DOHH2 (cell line): Measurements from ENCODE around the gene IFITM2.
A peak's percentile ranks its signal among the peaks of the same experiment; 100 is the strongest.
"Not testable (repeated sequence)": the region's sequence is repeated elsewhere in the genome, so short reads cannot be mapped to it uniquely, and the experiment has no call there.

Experiments used
- H3F3A ChIP-seq: fragments of 200-600 bp; sonication (generic), shearing (Covaris generic); 2 replicates; pipeline ENCODE4 v1.6.0; 2016; ENCODE audit warnings: antibody characterized with exemption, mild to moderate bottlenecking; ENCODE audit not compliant: control insufficient read depth, insufficient read depth
- H3K27ac ChIP-seq: fragments of 200-600 bp; sonication (generic); 2 replicates; pipeline ENCODE4 v1.5.1; 2014; ENCODE audit warnings: low read depth, mild to moderate bottlenecking, low read length, moderate library complexity
- H3K27me3 ChIP-seq: fragments of 200-600 bp; sonication (generic); 2 replicates; pipeline ENCODE4 v1.6.1; 2014; ENCODE audit warnings: mild to moderate bottlenecking, low read length, mixed read lengths; ENCODE audit not compliant: control insufficient read depth
- H3K36me3 ChIP-seq: fragments of 200-600 bp; sonication (generic); 2 replicates; pipeline ENCODE4 v1.6.1; 2014; ENCODE audit warnings: mild to moderate bottlenecking, low read length, moderate library complexity, mixed read lengths; ENCODE audit not compliant: control insufficient read depth
- H3K4me1 ChIP-seq: fragments of 200-600 bp; sonication (generic); 2 replicates; pipeline ENCODE4 v1.6.1; 2014; ENCODE audit warnings: mild to moderate bottlenecking, low read length, mixed read lengths; ENCODE audit not compliant: control insufficient read depth
- H3K4me2 ChIP-seq: fragments of 200-600 bp; sonication (generic); 2 replicates; pipeline ENCODE4 v1.6.0; 2014; ENCODE audit warnings: mild to moderate bottlenecking, low read length, moderate library complexity
- H3K4me3 ChIP-seq: fragments of 200-600 bp; sonication (generic); 2 replicates; pipeline ENCODE4 v1.5.1; 2014; ENCODE audit warnings: mild to moderate bottlenecking, low read length, mixed read lengths
- H3K79me2 ChIP-seq: fragments of 200-600 bp; sonication (generic); 2 replicates; pipeline ENCODE4 v1.6.1; 2014; ENCODE audit warnings: mild to moderate bottlenecking, low read length, mixed read lengths; ENCODE audit not compliant: control insufficient read depth
- H3K9me2 ChIP-seq: fragments of 200-600 bp; sonication (generic); replicated peaks from 2 replicates; pipeline ENCODE4 v1.6.1; 2014; ENCODE audit warnings: mild to moderate bottlenecking, low read length, mixed read lengths; ENCODE audit not compliant: control insufficient read depth
- H3K9me3 ChIP-seq: fragments of 200-600 bp; sonication (generic); 2 replicates; pipeline ENCODE4 v1.6.1; 2014; ENCODE audit warnings: antibody characterized with exemption, low read length, mixed read lengths; ENCODE audit not compliant: control insufficient read depth, insufficient read depth
- H4K20me1 ChIP-seq: fragments of 200-600 bp; sonication (generic); 2 replicates; pipeline ENCODE4 v1.6.0; 2014; ENCODE audit warnings: low read depth, mild to moderate bottlenecking, antibody characterized with exemption, low read length, moderate library complexity; ENCODE audit not compliant: control insufficient read depth, insufficient read depth
- CTCF ChIP-seq: fragments of 200-600 bp; sonication (generic); IDR thresholded peaks from one replicate; pipeline ENCODE4 v1.5.1; 2014; ENCODE audit warnings: antibody characterized with exemption, mild to moderate bottlenecking, low read depth, low read length; ENCODE audit not compliant: poor library complexity, severe bottlenecking
- EZH2phosphoT487 ChIP-seq: fragments of 200-600 bp; sonication (generic); IDR thresholded peaks from 2 replicates; pipeline ENCODE4 v1.6.1; 2017; ENCODE audit warnings: borderline replicate concordance, mild to moderate bottlenecking, antibody characterized with exemption, low read length, moderate library complexity, mixed read lengths

The IFITM2 gene

GRCh38 chr11:284105-285020, 23.3 kb upstream of the IFITM2 start:
- no peaks in the 10 kb centered on the region for H3K79me2 ChIP-seq
- no peak overlapping the region for H3K4me2 ChIP-seq
- H3K36me3 ChIP-seq, result no peaks in the 10 kb centered on the region
- no peak overlapping the region for H3K27ac ChIP-seq
- peaks cover 20% of the 10 kb centered on the region for H3K27me3 ChIP-seq
- H3K9me2 ChIP-seq, result no peaks in the 10 kb centered on the region
- H3K9me3 ChIP-seq, result no peaks in the 10 kb centered on the region
- TF ChIP-seq EZH2phosphoT487, result no peak
- TF ChIP-seq CTCF, result no peak
- H3F3A ChIP-seq, result no peaks in the 10 kb centered on the region
- H3K4me1 ChIP-seq, result peaks cover 26% of the 10 kb centered on the region
- H3K4me3 ChIP-seq, result no peak overlapping the region
- no peaks in the 10 kb centered on the region for H4K20me1 ChIP-seq

- Histone ChIP-seq H4K20me1 (no peaks in the 10 kb centered on the region), H3K4me1 (peaks cover 35% of the 10 kb centered on the region), H3K79me2 (no peaks in the 10 kb centered on the region), H3K4me3 (no peak overlapping the region), H3F3A (no peaks in the 10 kb centered on the region), H3K4me2 (no peak overlapping the region), H3K27me3 (peaks cover 20% of the 10 kb centered on the region), H3K27ac (no peak overlapping the region), H3K36me3 (no peaks in the 10 kb centered on the region), H3K9me3 (no peaks in the 10 kb centered on the region), H3K9me2 (no peaks in the 10 kb centered on the region)
- TF ChIP-seq EZH2phosphoT487 (no peak), CTCF (no peak)
These were observed 22.4 kb upstream of the IFITM2 start for GRCh38 chr11:285021-285893.

DNA sequence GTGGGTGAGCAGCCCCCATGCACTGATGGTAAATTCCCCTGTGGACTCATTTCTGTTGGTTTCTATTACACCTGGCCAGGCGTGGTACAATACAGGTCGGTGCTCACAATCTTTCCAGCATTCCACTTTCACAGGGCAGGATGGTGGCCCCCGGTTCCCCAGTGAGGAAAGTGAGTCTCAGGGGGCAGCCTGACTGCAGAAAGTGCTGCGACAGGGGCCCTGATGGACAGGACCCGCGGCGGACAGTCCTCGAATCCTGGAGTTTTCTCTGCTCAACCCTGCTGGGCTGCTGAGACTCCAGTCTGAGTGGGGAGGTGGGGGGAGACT, 21.8 kb upstream of the IFITM2 start:
- H3K36me3 ChIP-seq, result no peaks in the 10 kb centered on the region
- H3K27me3 ChIP-seq, result peaks cover 20% of the 10 kb centered on the region
- H3K4me1 ChIP-seq, result peaks cover 38% of the 10 kb centered on the region
- no peak for TF ChIP-seq CTCF
- TF ChIP-seq EZH2phosphoT487, result no peak
- no peaks in the 10 kb centered on the region for H3K9me2 ChIP-seq
- no peaks in the 10 kb centered on the region for H3K9me3 ChIP-seq
- no peak overlapping the region for H3K4me3 ChIP-seq
- no peak overlapping the region for H3K27ac ChIP-seq
- H3K79me2 ChIP-seq, result no peaks in the 10 kb centered on the region
- no peaks in the 10 kb centered on the region for H3F3A ChIP-seq
- no peak overlapping the region for H3K4me2 ChIP-seq
- H4K20me1 ChIP-seq, result no peaks in the 10 kb centered on the region

DNA sequence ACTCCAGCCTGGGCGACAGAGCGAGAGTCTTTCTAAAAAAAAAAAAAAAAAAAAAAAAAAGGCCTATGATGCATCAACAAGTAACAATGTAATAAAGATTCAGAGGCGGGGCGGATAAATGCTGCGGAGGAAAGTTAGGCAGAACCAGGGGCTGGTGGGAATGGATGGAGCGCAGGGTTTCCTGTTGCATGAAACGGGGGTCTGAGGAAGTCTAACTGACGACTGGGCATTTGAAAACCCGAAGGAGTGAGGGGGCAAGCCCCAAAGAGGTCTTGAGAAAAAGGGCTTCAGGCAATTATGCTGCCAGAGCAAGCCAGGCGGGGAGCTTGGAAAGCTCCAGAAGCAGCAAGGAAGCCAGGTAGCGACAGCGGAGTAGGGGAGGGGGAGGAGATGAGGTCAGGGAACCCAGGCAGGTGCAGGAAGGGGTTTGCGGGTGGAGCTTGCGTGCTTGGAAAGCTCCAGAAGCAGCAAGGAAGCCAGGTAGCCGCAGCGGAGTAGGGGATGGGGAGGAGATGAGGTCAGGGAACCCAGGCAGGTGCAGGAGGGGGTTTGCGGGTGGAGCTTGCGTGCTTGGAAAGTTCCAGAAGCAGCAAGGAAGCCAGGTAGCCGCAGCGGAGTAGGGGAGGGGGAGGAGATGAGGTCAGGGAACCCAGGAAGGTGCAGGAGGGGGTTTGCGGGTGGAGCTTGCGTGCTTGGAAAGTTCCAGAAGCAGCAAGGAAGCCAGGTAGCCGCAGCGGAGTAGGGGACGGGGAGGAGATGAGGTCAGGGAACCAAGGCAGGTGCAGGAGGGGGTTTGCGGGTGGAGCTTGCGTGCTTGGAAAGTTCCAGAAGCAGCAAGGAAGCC, 20.4 kb upstream of the IFITM2 start:
- H3K4me2 ChIP-seq, result peak overlapping the region; percentile 93; the same call in 1 of the 2 replicates
- H3K4me1 ChIP-seq, result peaks cover 38% of the 10 kb centered on the region
- not testable (repeated sequence) for H4K20me1 ChIP-seq, H3K9me3 ChIP-seq, H3K27ac ChIP-seq, H3F3A ChIP-seq, H3K79me2 ChIP-seq, H3K4me3 ChIP-seq, H3K36me3 ChIP-seq, H3K9me2 ChIP-seq
- H3K27me3 ChIP-seq, result peaks cover 20% of the 10 kb centered on the region
